Astrocyte (in vitro differentiated cells and primary cell): ENCODE data around the gene C19orf12. TPM values are rescaled to one million over a fixed set of nuclear protein-coding genes. Genes with fewer than 3 reads are reported as not detected.
A peak's percentile ranks its signal among the peaks of the same experiment; 100 is the strongest.

ENCODE experiments used
- DNase-seq: peaks from one replicate; pipeline ENCODE4 v3.0.0-alpha.2; 2010; ENCODE audit warnings: low read depth
- FAIRE-seq: peaks from 2 replicates; lab custom pipeline; 2011; peaks lifted over from hg19 to GRCh38; lab: Jason Lieb, UNC
- H2AFZ ChIP-seq: 2 replicates; pipeline ENCODE4 v1.6.0; 2012; ENCODE audit warnings: low read depth, low read length, inconsistent platforms
- H3K27ac ChIP-seq: 2 replicates; pipeline ENCODE4 v1.5.1; 2011; ENCODE audit warnings: low read depth, low read length, inconsistent platforms
- H3K27me3 ChIP-seq: 2 replicates; pipeline ENCODE4 v1.6.0; 2011; ENCODE audit warnings: low read length, inconsistent platforms; ENCODE audit not compliant: insufficient read depth
- H3K36me3 ChIP-seq: 2 replicates; pipeline ENCODE4 v1.5.1; 2011; ENCODE audit warnings: low read length, inconsistent platforms; ENCODE audit not compliant: insufficient read depth
- H3K4me1 ChIP-seq: 2 replicates; pipeline ENCODE4 v1.5.1; 2011; ENCODE audit warnings: low read length, inconsistent platforms; ENCODE audit not compliant: insufficient read depth
- H3K4me2 ChIP-seq: 2 replicates; pipeline ENCODE4 v1.6.0; 2012; ENCODE audit warnings: low read length, inconsistent platforms
- H3K4me3 ChIP-seq: 2 replicates; pipeline ENCODE4 v1.5.1; 2011; ENCODE audit warnings: low read depth, mild to moderate bottlenecking, low read length, inconsistent platforms; ENCODE audit not compliant: insufficient read depth
- H3K79me2 ChIP-seq: 2 replicates; pipeline ENCODE4 v1.6.0; 2012; ENCODE audit warnings: mild to moderate bottlenecking, low read length, inconsistent platforms; ENCODE audit not compliant: insufficient read depth
- H3K9ac ChIP-seq: 2 replicates; pipeline ENCODE4 v1.6.0; 2012; ENCODE audit warnings: mild to moderate bottlenecking, low read length, inconsistent platforms
- H3K9me3 ChIP-seq: 2 replicates; pipeline ENCODE4 v1.5.1; 2012; ENCODE audit warnings: low read depth, mild to moderate bottlenecking, low read length, inconsistent platforms; ENCODE audit not compliant: insufficient read depth
- H4K20me1 ChIP-seq: 2 replicates; pipeline ENCODE4 v1.6.0; 2012; ENCODE audit warnings: low read length, inconsistent platforms; ENCODE audit not compliant: insufficient read depth
- H3K27ac Mint-ChIP-seq: one replicate; pipeline ENCODE4 v1.8.0; 2021; ENCODE audit warnings: mild to moderate bottlenecking, mixed read lengths; ENCODE audit not compliant: unreplicated experiment
- H3K27me3 Mint-ChIP-seq: one replicate; pipeline ENCODE4 v1.8.0; 2021; ENCODE audit warnings: low read depth, mixed read lengths; ENCODE audit not compliant: unreplicated experiment
- H3K36me3 Mint-ChIP-seq: one replicate; pipeline ENCODE4 v1.8.0; 2021; ENCODE audit warnings: low read depth, mixed read lengths; ENCODE audit not compliant: unreplicated experiment
- H3K4me1 Mint-ChIP-seq: one replicate; pipeline ENCODE4 v1.8.0; 2021; ENCODE audit warnings: low read depth, mixed read lengths; ENCODE audit not compliant: unreplicated experiment
- H3K4me3 Mint-ChIP-seq: one replicate; pipeline ENCODE4 v1.8.0; 2021; ENCODE audit warnings: mild to moderate bottlenecking, moderate library complexity, mixed read lengths; ENCODE audit not compliant: unreplicated experiment
- H3K9me3 Mint-ChIP-seq: one replicate; pipeline ENCODE4 v1.8.0; 2021; ENCODE audit warnings: mild to moderate bottlenecking, mixed read lengths; ENCODE audit not compliant: unreplicated experiment
- EZH2 ChIP-seq: IDR thresholded peaks from 2 replicates; pipeline ENCODE4 v1.6.1; 2012; ENCODE audit warnings: mild to moderate bottlenecking, low read length, inconsistent platforms; ENCODE audit not compliant: insufficient read depth
- total RNA-seq: library from RNA; stranded (reverse); gene quantifications from 2 replicates; pipeline ENCODE4 v1.2.1, GENCODE V29; 2021
- TF ChIP-seq, protein P1 (sequence below): IDR thresholded peaks from 2 replicates; pipeline ENCODE4 v1.5.1; 2011; ENCODE audit warnings: low read depth, mild to moderate bottlenecking, inconsistent platforms, low read length, moderate library complexity; ENCODE audit not compliant: insufficient read depth

C19orf12 gene
- total RNA-seq, 1 donor from 2014 or later, result 38.7 TPM

GRCh38 chr19:29687897-29688728 lies 26.9 kb downstream of the C19orf12 start:
- no peaks in the 10 kb centered on the region for H3K36me3 ChIP-seq
- no peaks in the 10 kb centered on the region for H3K27me3 ChIP-seq
- H3K4me1 Mint-ChIP-seq, result peaks cover 22% of the 10 kb centered on the region
- TF ChIP-seq EZH2, result no peak
- TF ChIP-seq, protein P1, sequence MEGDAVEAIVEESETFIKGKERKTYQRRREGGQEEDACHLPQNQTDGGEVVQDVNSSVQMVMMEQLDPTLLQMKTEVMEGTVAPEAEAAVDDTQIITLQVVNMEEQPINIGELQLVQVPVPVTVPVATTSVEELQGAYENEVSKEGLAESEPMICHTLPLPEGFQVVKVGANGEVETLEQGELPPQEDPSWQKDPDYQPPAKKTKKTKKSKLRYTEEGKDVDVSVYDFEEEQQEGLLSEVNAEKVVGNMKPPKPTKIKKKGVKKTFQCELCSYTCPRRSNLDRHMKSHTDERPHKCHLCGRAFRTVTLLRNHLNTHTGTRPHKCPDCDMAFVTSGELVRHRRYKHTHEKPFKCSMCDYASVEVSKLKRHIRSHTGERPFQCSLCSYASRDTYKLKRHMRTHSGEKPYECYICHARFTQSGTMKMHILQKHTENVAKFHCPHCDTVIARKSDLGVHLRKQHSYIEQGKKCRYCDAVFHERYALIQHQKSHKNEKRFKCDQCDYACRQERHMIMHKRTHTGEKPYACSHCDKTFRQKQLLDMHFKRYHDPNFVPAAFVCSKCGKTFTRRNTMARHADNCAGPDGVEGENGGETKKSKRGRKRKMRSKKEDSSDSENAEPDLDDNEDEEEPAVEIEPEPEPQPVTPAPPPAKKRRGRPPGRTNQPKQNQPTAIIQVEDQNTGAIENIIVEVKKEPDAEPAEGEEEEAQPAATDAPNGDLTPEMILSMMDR, result no peak
- no peak overlapping the region for H3K4me3 ChIP-seq
- peaks cover 15% of the 10 kb centered on the region for H3K9me3 Mint-ChIP-seq
- DNase-seq (peak; percentile 80), FAIRE-seq (no peak)
- peak overlapping the region; percentile 80 for H3K4me2 ChIP-seq
- no peak overlapping the region for H2AFZ ChIP-seq
- H3K9me3 ChIP-seq, result peaks cover 9% of the 10 kb centered on the region
- no peaks in the 10 kb centered on the region for H4K20me1 ChIP-seq
- H3K4me3 Mint-ChIP-seq, result no peak overlapping the region
- peaks cover 28% of the 10 kb centered on the region for H3K4me1 ChIP-seq
- H3K9ac ChIP-seq, result peak overlapping the region; percentile 70
- no peaks in the 10 kb centered on the region for H3K27me3 Mint-ChIP-seq
- H3K27ac Mint-ChIP-seq, result peak overlapping the region; percentile 98
- H3K79me2 ChIP-seq, result no peaks in the 10 kb centered on the region
- H3K27ac ChIP-seq, result peak overlapping the region; percentile 67
- H3K36me3 Mint-ChIP-seq, result peaks cover 3% of the 10 kb centered on the region

- no peaks in the 10 kb centered on the region for H4K20me1 ChIP-seq
- H3K27ac ChIP-seq, result peak overlapping the region; percentile 87
- peak overlapping the region; percentile 80 for H3K4me2 ChIP-seq
- peak overlapping the region; percentile 68 for H2AFZ ChIP-seq
- peaks cover 9% of the 10 kb centered on the region for H3K9me3 ChIP-seq
- DNase-seq (peak; percentile 99), FAIRE-seq (peak; percentile 52)
- H3K4me3 ChIP-seq, result peak overlapping the region; percentile 43
- H3K4me3 Mint-ChIP-seq, result peak overlapping the region; percentile 69
- no peaks in the 10 kb centered on the region for H3K79me2 ChIP-seq
- H3K36me3 Mint-ChIP-seq, result peaks cover 3% of the 10 kb centered on the region
- TF ChIP-seq, protein P1, result no peak
- TF ChIP-seq EZH2, result no peak
- H3K4me1 ChIP-seq, result peaks cover 34% of the 10 kb centered on the region
- no peaks in the 10 kb centered on the region for H3K27me3 Mint-ChIP-seq
- peaks cover 22% of the 10 kb centered on the region for H3K4me1 Mint-ChIP-seq
- no peaks in the 10 kb centered on the region for H3K27me3 ChIP-seq
- H3K9ac ChIP-seq, result peak overlapping the region; percentile 70
- H3K9me3 Mint-ChIP-seq, result peaks cover 15% of the 10 kb centered on the region
- no peaks in the 10 kb centered on the region for H3K36me3 ChIP-seq
- H3K27ac Mint-ChIP-seq, result peak overlapping the region; percentile 98
Observed at GRCh38 chr19:29687244-29687896, 27.7 kb downstream of the C19orf12 start.
